Measurements from ENCODE around the gene ASB16.

DNA sequence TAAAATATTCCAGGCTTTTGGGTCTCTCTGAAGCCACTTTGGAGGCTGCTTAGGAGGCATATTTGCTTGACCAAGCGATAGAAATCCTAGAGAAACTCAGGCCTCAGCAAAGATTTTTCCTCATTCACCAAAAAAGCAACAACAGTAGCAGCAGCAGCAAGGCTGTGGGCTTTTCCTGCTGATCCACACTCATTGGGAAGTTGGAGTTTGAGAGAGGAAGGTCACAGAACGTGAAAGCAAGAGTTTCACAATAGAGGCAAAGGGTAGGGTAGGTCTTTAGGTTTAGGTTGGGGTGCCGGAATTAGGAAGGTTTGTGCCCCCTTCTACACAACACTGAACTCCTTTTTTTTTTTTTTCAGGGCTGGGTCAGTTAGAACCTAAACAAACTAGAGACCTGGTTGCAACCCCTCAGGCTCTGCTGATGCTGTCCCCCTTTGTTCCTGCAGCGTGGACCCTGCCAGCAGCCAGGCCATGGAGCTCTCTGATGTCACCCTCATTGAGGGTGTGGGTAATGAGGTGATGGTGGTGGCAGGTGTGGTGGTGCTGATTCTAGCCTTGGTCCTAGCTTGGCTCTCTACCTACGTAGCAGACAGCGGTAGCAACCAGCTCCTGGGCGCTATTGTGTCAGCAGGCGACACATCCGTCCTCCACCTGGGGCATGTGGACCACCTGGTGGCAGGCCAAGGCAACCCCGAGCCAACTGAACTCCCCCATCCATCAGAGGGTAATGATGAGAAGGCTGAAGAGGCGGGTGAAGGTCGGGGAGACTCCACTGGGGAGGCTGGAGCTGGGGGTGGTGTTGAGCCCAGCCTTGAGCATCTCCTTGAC lies 18.3 kb downstream of the ASB16 start:
- TF ChIP-seq CTCF (IDR thresholded peaks at IDR 0.05): no peak
- no peak for TF ChIP-seq EMX1 (CRISPR knock-in tag; IDR thresholded peaks at IDR 0.05)
- no peak for TF ChIP-seq MAX (CRISPR knock-in tag; IDR thresholded peaks at IDR 0.05)
- no peak for TF ChIP-seq CBFB (CRISPR knock-in tag; IDR thresholded peaks at IDR 0.05; ENCODE audit: low read depth)
- no peak for TF ChIP-seq CREB1 (CRISPR knock-in tag; IDR thresholded peaks at IDR 0.05)
- no peak for TF ChIP-seq SMAD3 (CRISPR knock-in tag; IDR thresholded peaks at IDR 0.05; ENCODE audit: borderline replicate concordance)
- TF ChIP-seq ATF2 (CRISPR knock-in tag; IDR thresholded peaks at IDR 0.05; ENCODE audit: borderline replicate concordance, low read depth): no peak
- TF ChIP-seq, protein P1, sequence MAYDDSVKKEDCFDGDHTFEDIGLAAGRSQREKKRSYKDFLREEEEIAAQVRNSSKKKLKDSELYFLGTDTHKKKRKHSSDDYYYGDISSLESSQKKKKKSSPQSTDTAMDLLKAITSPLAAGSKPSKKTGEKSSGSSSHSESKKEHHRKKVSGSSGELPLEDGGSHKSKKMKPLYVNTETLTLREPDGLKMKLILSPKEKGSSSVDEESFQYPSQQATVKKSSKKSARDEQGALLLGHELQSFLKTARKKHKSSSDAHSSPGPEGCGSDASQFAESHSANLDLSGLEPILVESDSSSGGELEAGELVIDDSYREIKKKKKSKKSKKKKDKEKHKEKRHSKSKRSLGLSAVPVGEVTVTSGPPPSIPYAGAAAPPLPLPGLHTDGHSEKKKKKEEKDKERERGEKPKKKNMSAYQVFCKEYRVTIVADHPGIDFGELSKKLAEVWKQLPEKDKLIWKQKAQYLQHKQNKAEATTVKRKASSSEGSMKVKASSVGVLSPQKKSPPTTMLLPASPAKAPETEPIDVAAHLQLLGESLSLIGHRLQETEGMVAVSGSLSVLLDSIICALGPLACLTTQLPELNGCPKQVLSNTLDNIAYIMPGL (CRISPR knock-in tag; IDR thresholded peaks at IDR 0.05): no peak
